ENCODE results near the gene TJP1.
"Not testable (repeated sequence)": the region's sequence is repeated elsewhere in the genome, so short reads cannot be mapped to it uniquely, and the experiment has no call there.

TJP1 gene

DNA sequence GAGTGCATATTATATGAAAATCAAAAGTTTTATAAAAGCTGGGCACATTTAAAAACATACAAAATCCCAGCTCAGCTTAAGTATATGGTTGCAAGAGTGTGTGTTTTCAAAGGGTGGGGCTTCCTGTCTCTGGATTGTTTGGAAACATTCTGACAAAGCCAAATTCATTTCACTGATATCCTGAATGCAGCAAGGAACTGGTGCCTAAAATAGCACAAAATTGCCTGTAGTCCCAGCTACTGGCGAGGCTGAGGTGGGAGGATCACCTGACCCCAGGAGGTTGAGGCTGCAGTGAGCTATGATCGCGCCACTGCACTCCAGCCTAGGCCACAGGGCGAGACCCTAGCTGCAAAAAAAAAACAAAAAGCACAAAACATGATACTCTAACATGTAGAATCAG, 13.0 kb upstream of the TJP1 start:
- DNase-seq, result no peak

DNA sequence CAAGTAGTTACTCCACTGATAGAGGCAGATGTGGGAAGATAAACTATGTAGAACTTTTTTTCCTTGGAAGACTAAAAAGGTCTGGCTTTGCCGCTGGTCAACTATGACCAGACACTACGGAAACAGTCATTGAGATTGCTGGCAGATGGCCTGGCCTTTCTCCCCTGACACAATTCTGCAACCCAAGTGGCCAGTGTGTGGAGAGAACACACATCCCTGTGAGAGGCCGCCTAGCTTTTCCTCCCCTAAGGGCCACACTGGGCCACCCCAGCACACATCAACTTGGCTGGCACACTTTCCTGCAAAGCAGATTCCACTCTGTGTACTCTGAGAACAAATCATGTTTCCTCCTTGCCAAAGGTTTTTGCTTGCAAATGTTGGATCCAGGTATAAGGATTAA, 10.4 kb upstream of the TJP1 start:
- no peak for DNase-seq

DNA sequence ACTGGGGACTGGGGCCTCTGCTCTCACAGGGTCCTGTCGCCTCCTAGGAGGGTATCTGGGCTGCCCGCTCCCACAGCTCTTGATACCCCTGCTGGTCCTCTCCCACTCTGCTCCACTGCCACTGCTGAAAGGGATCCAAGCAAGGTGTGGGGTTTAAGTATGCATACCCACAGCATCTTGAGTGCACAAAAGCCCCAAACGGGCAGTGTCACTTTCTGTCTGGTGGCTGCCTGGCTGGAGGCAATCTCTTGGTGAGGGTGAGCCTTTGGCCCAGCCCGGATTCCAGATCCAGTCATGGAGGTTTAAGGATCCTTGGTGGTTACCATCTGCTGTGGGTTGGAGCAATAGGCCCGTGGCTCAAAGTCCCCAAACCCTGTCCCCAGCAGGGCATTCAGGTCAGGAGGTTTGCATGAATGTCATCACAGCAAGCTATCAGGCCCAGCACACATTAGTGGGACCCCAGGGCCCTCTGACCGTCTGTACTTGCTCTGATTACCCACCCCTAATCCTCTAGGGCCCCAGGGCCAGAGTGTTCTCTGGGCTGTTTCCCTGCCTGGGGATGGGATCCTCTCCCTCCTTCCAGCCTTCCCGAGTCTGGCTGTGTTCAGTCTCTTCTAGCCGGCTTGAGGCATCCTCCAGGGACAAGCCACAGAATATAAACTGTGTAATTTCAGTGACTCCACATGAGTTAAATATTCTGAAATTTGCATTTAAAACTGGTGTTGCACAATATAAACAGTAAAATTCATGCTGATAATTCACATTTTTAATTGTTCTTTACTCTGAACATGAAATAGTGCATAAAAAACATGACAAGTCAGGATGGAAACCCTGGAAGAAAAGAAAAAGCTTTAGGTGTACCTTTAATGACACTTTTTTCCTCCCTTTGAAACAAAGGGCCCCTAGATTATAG, 4.9 kb upstream of the TJP1 start:
- no peak for DNase-seq

DNA sequence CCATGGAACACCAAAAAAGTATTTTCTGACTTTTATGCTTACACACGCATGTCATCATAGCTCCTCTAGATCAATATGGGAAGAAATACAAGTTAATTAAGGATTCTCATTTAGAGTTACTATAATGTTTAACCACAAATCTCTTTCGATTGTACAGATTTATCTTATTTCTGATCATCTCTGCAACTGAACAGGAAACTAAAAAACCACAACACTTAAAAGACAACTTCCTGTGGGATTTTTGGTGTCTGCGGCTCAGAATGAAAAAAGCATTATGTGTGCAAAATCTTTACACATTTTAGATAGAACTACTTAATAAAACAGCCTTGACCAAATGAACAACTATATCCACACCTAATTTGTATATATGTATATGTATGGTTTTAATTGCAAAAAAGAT, 3.0 kb upstream of the TJP1 start:
- no peak for DNase-seq

DNA sequence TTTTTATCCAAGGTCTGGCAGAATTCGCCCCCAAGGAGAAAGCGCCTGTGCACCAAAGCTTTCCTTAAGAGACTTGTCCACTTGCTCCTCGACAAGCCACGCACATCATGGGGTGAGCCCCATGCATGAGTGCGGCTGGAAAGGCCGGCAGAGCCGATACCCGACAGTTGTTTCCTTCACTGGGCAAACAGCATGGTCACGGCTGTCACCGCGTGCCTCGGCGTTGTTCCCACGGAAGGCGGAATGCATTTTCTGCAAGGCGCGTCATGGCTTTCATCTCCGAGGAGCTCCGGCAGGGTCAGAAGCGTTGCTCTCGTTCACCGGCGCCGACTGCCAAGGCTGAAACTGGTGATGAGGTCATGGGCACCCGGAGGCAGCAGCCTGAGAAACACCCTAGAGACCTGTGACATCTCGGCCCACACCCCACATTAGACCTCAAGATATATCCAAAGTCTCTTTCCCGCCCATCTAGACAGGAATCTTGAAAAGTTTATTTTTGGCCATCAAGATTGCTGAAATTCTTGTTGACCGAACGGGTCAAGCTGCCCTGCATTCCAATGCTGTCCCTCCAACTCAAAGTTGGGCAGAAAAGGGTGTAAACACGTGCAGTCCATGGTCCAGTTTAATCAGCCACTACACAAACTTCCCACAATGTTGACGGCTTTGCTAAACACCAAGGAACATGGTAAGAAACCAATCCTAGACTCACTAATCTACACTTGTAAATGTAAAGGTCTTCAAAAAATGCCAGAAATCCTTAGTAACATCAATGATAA, 604 bp upstream of the TJP1 start:
- no peak for DNase-seq

DNA sequence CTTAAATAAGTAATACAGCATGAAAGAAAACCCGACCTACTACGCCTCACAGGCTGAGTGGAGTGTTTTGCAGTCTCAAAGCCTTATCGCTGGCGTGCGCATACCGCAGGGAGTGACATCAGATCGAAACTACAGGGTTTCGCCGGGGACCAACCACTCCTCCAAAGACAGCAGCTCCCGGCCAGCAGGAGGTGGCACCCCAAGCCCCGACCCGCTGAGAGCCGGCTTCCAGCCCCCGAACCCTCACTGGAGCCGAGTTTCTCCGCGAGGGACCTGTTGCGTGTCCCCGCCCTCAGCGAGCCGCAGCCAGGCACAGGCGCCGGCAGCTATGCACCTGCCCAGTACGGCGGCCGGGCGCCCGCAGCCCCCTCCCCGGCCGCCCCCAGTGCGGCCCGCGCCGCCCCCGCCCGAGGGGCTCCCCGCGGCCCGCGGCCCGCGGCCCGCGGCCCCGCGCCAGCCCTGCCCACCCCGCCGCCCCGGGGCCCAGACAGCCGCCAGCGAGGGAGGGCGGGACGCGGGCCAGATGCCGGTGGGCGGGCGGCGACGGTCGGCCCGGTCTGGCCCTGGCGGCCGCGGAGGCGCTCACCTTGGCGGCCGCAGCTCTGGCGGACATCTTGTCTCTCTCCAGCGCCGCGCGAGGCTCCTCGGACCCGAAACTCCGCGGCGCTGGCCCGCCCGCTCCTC, 710 bp downstream of the TJP1 start:
- DNase-seq, result no peak

DNA sequence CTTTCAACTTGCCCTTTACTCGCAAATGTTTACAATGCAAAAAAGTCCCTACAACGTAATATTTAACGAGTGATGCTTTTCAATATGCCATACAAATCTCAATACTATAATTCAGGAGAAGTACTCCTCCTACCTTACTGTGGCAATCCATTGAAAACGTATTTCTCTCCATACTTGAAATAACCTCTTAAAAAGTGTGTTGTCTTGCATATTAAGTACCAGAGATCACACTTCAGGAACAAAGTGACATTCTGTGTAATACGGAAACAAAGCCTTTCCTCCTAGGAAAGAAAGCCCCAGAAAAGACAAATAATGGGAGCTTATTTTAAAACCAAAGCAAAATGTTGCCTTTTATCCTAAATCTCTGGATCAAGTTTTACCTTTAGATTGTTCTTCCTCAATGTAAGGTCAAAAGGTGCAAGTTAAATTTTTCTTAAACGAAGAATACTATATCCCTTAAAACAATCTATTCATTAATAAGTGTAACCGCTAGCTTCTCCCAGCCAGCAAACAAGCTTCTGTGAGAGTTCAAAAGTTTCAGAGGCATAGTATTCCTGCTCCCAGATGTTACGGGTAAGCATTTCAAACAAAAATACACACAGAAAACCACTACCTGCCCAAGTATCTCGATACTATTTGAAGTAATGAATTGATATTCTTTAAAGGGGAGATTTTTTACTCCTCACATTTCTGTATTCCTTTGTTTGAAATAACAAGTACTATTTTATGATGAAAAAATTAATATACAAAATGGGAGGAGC, 1.7 kb downstream of the TJP1 start:
- no peak for DNase-seq

GRCh38 chr15:29819979-29820378, 2.3 kb downstream of the TJP1 start:
- no peak for DNase-seq

DNA sequence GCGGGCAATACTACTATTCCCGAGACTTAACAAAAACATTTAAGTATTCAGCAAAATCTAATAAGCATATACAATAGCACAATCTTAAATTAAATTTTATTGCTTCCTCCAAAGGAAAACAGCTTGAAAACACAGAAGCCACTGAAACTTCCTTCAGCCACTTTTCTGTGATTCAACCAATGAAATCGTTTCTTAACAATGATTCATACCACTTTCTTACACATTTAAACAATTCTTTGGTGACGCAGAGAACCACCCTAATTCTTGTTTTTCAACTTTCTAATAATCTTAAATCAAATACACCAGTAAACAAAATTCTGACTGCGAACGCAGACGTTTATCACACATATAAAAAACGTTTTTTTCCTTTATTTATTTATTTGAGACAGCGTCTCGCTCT, 4.1 kb downstream of the TJP1 start:
- no peak for DNase-seq

DNA sequence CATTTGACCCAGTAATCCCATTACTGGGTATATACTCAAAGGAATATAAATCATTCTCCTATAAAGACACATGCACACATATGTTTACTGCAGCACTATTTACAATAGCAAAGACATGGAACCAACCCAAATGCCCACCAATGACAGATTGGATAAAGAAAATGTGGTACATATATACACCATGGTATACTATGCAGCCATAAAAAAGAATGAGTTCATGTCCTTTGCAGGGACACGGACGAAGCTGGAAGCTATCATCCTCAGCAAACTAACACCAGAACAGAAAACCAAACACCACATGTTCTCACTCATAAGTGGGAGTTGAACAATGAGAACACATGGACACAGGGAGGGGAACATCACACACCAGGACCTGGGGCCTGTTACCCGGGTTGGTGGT, 4.8 kb downstream of the TJP1 start:
- not testable (repeated sequence) for DNase-seq

GRCh38 chr15:29815000-29815710, 7.1 kb downstream of the TJP1 start:
- no peak for DNase-seq

GRCh38 chr15:29813009-29813408, 9.3 kb downstream of the TJP1 start:
- no peak for DNase-seq

DNA sequence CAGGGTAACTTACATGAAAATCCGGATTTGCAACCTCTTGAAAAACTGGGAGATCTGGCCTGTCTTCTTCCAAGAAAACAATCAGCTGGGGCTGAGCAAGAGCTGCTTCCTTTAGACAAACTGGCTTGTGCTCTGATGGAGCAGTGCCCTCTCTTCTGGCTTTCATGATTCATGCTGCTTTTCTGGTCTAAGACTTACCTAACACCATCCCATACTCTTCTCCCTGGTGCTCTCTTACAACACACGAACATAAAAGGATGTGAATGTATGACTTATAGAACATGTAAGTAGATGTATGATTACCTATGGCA, 9.9 kb downstream of the TJP1 start:
- DNase-seq, result no peak

GRCh38 chr15:29811691-29812383, 10.4 kb downstream of the TJP1 start:
- DNase-seq, result no peak

DNA sequence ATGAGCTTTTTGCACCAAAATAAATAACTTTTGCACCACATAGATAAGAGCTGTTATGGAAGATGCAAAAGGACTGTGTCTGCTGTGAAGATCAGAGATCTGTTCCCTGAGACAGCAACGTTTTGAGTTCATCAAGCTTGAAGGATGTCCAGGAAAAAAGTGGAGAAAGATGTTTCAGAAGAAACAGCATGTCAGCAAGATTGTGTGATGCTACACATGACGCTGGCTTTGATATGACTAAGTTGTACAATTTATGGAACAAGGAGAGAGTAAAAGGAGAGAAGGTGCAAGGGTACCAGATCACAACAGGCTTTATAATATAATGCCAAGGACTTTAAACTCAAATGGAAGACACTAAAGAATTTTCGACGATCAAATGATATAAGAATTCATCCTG, 16.6 kb downstream of the TJP1 start:
- DNase-seq, result no peak

DNA sequence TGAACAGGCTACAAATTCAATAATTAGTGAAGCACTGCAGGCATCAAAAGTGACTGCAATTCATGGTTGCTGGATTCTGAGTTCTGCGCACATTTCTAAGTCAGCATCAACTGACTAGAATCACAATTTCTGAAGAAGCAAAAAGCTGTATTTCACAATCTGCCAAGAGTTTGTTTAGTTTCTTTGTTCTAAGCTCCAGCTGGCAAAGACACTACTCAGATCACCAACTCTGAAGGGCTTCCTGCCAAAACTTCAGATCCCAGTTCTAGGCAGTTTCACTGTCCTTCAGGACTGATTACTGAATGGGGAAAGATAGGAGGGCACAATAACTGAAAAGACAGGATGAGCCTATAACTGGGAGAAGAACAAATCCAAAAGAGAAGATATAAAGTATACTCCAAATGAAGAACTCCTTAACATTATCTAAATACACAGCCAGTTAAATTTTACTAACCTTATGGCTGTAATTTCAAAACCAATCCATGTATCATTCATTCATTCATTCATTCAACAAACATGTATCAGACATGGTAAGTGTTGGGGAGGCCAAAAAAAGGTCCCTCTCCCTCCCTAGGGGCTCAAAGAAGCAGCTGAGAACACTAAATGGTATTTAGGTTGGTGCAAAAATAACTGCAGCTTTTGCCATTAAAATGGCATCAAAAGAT, 17.1 kb downstream of the TJP1 start:
- no peak for DNase-seq

GRCh38 chr15:29802411-29802810, 19.9 kb downstream of the TJP1 start:
- no peak for DNase-seq

DNA sequence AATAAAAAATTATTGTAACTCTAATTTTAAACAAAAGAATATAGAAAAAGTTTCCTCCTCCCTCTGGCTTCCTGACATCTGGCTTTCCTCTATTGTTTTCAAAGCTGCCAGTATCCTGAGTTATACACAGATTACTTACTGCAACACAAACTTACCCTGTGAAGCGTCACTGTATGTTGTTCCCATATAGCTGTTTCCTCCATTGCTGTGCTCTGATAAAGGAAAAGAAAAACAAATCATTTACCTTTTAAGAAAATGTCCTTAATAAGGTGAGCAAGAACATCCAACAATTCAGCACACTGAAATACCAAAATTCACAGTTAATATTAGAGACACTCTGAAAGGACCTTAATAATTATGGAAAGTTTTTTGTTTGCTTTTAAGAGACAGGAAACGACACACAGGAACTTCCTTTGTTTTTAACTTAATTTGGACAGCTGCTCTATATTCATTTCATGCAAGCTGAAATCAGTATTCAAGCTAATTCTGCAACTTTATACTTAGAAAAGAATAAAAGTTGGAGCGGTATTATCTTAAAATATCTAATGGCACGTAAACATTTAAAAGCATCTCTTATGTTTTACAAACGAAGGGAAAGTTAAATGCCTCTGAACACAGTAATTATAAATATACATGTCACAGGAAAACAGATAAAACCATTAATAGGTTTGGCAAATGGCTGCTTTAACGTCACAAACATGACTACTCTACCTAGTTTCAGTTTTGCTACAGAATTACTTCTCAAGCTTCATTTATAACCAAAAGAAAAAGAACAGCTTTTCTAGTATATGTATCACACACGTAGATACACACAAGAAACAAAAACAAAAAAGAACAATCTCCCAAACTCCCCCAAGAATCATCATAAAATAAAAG, 21.5 kb downstream of the TJP1 start:
- DNase-seq, result no peak

DNA sequence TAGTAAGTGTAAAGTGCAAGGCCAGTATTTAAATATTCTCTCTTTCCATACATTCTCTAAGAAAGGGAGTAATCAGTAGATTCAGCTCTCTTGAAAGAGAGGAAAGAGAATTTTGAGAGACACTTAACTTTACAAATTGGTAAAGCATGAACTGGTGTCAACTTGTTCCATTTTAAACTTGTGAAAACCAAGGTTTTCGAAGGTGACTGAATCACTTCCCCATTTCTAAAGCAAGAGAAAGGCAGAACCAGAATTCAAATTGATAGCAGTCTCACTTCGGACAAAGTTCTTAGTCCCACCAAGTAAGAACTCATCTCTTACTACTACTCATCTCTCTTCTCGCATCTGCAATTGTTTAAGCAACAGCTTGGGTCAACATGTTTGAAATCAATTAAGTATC, 22.4 kb downstream of the TJP1 start:
- no peak for DNase-seq

- no peak for DNase-seq
Measured at GRCh38 chr15:29795610-29796009, 26.7 kb downstream of the TJP1 start.

Data from NCI-H1436 (cell line).